Stimulated activated naive CD4-positive, alpha-beta T cell treated with Interleukin-2 at 50 U/mL for 16 hours (primary cell): ENCODE results near the gene EEF1A2.

Experiments
- DNase-seq: peaks from one replicate; lab custom pipeline; 2025; lab: John Stamatoyannopoulos, UW

EEF1A2 gene

DNA sequence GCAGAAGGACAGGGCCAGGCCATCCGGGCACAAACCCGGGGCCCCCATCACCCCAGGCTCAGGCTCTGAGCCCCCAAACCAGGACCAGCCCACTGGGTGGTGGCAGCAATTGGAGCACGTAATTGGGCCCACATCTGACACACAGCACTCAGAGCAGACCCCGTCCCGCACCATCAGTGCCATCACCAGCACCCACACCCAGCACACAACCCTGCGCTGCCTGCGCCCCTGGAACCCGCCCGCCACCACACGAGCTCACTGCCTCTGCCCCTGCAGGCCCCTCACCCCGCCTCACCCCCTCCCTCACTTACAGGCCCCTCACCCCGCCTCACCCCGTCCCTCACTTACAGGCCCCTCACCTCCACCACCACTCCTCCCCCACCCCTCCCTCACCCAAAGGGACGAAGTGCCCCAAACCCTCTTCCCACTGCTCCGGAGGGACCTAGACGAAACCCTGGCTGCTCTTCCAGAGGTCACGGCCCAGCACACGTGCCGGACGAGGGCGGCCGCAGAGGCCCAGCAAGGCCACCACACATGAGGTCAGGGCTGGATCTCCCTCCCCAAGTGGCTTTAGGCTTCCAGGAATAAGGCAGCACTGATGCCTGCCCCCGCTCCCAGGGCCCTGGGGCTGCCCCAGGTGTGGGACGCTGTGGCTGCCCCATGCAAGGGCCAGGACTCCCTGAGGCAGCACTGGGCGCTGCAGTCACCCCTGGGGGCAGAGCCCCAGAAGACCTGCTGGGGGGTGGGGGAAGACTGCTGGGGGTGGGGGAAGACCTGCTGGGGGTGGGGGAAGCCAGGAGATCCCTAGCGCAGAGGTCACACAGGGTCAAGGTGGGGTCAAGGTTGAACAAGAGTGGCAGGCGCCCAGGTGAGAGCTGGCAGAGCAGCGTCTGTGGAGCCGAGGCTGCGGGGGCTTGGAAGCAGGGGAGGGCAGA is 48.8 kb downstream of the EEF1A2 start:
- no peak for DNase-seq

DNA sequence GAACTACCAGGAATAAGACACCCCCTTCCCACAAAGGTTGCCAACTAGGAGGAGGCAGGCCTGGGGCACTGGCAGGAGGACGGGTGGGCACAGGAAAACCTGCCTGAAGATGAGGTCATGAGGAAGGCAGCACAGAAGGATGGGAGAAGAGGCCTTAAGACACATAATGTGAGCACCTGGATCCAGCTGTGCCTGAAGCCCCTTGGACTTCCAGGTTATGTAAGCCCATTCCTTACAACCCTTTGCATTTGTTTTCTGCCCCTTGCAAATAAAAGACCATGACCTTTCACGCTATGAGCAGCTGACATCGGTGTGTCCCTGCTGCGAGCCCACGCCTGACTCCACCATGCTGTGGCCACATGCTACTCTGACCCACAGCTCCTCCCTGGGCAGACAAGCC is 49.9 kb downstream of the EEF1A2 start:
- DNase-seq: no peak

DNA sequence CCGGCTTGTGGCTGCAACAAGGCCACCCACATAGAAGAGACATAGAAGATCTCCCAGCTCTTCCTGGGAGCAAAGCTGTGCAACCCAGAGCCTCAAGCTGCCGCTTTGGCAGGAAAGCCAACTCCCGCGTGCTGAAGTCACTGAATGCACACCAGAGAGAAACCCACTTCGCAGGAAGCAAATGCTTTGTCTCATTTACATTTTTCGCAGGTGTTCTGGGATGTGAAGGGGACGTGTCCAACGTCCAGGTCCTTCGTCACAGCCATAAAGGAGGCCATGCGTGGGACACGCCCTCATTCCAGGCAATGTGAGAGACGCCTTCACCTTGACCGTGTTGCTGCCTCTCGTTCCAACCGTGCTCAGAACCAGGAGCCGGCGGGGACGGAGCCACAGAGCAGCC is 50.9 kb downstream of the EEF1A2 start:
- no peak for DNase-seq

DNA sequence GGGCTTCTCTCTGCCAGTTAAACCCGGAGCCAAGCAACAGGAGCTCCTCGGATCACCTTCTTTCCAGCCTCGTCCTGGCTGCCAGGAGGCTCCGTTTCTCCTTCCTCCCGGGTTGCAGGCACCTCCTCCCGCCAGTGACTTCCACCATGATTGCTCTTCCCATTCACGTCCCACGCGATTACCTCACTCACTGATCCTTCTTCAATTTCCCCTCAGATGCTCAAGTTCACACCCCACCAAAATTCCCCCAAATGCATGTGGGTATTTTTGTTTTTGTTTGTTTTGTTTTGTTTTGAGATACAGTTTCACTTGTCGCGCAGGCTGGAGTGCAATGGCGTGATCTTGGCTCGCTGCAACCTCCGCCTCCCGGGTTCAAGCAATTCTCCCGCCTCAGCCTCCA is 51.6 kb downstream of the EEF1A2 start:
- DNase-seq: no peak

DNA sequence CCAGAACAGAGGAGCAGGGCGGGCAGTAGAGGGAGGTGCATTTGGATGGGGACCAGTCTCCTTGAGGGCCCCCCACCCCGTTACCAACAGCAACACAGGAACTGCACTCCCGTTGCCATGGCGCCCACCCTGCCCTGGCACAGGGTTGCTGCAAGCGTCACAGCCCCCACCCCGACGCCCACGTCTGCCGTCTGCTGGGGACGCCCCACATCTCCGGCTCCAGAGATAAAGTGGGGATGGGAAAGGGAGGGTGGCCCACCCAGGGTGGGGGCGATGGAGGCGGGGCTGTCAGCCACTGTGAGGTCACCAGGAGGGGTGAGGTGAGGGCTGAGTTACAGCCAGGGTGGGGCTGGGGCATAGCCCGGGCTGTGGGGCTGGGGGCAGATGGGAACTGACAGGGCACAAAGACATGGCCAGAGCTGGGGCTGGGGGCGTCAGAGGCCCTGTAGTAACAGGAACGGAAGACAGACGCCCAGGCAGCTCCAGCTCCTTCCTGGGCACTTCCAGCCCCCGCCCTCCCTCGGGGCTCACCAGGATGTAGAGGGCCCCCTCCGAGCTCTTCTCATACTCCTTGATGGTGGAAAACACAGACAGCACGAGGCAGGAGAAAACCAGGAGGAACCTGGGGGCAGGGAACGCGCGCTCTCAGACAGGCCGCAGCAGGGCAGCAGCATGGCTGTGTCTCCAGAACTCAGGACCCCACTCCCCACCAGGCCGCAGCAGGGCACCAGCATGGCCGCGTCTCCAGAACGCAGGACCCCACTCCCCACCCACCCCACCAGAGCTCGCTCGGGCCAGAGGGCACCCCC is 52.5 kb downstream of the EEF1A2 start:
- no peak for DNase-seq

DNA sequence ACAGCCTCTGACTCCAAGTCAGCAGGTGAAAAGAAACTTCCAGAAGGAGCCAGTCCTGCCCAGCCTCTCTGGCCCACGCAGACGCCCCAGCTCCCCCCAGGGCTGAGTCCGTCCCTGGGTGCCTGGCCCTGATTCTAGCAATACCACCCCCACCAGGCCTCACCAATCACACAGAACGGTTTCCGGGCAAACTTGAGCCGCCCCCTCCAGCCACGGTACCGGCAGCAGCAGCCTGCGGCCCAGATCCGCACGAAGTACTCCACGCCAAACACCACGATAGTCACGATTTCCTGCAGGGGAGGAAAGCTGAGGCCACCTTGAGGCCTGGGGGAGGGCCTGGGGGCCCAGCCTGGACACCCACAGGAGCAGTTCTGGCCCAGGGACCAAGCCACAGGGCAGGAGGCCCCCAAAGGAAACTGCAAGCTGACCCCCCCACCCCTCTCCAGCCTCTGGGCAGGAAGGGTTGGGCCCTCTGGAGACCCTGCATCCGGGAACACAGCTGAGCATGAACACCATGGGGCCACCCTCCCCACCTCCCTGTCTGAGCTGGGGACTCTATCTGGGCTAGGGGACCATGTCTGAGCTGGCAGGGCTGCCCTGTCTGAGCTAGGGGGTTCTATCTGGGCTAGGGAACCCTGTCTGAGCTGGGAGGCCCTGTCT is 53.7 kb downstream of the EEF1A2 start:
- no peak for DNase-seq

DNA sequence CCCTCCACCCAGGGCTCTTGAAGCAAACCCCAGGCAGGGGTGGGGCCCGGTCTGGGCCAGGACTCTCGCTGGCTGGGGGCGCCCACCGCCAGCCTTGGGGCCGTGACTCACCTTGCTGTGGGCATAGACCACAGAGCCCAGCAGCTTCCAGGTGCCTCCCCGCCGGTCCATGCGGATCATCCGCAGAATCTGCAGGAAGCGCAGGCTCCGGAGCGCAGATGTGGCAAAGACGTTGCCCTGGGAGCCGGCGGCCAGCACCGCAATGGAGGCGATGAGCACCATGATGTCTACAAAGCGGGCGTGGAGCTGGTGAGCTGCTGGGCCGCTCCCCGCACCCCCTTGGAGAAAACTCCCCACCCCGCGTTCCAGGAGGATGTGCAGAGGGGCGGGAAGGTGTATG is 54.3 kb downstream of the EEF1A2 start:
- no peak for DNase-seq

DNA sequence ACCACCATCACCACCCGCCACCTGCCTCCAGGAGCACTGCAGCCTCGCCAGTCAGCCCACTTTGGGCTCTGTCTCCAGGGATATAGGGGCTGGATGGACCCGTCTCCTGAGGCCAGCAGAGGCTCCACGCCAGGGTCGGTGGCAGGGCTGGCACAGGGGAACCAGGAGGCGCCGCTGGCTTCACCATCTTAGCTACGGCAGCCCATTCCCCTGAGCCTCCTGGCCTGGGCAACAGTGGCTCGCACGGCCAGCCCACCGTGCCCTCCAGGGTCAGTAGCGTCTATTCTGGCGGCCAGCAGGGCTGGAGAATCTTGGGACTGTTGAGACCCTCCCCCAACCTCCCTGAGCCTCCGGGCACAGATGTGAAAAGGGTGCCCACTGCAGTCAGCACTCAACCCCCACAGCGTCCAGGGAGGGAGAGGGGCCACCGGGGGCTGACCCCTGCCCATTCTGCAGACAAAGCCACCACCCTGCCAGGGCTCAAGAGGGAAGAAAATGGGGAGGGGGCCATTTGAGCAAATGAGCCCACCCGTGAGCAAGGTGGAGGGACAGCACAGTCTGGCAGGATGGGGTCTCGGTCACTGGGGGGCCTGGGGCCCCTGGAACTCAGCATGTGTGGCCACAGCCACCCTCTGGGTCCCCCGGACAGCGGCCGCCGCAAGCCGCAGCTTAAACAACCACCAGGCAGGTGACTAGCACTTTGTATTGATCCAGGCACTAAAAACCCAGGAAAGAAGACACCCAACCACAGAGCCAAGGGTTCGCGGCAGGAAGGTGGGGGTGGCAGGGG is 55.1 kb downstream of the EEF1A2 start:
- DNase-seq: no peak

DNA sequence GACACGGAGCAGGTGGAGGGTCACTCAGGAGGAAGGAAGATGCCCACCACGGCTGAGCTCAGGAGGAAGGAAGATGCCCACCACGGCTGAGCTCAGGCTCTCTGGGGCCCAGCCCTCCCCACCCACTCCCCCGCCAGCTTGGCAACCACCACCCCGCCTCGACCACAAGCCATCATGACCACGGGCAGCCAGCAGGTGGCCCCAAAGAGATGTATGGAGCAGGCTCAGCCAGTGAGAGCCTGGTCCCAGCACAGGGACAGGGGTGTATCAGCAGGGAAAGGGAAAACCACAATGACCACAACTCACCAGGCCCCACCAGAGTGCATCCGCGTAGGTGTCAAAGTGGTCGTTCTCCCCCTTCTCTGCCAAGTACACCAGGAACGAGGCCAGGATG is 56.8 kb downstream of the EEF1A2 start:
- DNase-seq: peak; percentile 62

DNA sequence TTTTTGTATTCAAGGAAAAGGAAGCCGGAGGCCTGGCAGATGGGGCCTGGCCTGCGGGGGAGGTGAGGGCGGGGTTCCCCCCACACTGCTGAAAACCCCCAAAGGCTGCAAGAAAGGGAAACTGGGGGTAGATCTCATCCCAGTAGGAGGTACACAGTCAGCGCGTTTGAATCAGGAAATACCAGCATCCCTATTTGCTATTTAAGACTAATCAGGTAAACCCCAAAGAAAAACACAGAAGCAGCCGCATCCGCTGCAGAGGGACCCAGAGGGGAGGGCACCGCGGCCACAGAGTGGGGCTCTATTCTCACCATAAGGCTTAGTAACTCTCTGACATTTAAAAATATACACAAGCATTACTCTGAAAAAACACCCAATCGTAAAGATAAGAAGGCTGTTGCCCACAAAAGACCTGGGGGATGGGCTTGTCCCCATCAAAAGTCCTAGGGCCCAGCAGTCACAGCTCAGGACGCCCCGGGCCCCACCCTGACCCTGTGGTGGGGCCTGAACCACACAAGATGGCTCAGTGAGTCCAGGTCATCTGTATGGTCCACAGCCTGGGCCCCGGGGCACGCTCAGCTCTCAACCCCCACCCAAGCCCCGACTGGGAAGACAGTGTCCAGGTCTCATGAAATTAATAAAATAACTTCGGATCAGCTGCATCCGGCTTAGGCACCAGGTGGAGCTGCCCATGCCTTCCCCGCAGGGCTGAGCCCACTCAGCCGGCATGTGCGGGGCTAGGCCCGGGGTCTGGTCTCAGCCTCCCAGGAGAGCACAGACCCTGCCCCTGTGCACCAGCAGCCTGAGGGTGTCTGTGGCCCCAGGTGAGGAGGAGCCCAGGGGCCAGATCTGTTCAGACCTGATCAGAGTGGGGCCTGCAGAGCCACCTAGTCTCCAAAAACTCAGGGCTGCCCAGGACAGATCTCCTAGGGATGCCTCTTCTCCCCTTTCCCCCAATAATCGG is 57.5 kb downstream of the EEF1A2 start:
- DNase-seq: no peak

DNA sequence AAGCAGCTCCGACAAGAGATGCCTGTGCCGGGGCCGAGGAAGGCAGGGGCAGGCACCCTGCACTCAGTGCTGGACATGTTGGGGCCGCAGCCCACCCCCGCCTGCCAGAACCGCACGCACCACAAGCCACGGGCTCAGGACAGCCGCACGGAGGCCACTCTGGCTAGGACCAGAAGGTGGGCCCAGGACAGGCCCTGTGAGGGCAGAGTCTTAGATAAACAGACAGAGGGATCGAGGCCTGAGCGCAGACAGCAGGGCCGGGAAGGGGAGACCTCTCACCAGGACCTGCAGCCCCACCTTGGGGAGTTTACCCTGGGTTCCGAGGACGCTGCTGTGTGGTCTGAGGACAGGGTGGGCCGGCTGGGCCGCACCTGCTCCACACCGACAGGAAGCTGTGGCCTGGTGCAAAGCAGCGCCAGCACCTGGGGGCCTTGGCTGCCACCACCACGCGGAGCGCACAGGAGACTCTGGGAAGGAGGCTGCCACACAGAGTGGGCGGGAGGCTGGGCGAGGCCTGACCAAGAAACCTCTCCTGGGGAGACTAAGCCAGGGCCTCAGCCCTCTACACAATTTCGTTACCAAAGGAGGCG is 58.4 kb downstream of the EEF1A2 start:
- no peak for DNase-seq

DNA sequence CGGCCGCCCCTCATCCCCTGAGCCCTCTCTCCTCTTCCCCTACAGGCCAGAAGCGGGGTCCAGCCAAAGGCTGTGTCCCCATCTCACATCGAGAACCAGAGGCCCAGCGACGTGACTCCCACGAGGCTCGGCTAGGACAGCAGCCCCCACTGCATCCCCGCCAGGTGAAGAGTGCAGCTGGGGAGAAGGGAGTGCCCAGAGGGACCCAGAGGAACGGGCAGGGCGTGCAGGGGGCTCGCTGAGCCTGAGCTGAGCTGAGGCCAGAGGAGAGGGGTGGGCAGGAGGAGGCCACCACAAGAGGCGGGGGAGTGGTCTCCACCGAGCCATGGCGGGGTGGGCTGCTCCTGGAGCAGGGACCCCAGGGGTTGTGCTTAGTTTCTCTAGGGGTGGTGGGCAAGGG is 59.0 kb downstream of the EEF1A2 start:
- no peak for DNase-seq

DNA sequence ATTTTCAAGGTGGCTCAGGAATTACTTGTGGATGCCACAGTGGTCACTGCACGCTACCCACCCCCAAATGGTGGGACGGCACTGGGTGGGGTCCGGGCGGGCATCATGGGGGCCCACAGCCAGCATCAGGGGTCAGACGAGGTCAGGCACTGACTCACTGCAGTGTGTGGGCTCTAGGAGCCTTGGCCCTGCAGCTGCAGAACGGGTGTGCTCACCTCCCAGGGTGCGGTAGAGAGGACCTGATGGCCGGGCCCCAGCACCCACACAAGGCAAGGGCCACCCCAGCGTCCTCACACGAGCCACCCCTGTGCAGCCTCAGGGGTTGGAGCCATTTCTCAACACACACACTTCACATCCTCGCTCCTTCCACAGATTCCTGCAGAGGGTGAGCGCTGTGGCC is 60.8 kb downstream of the EEF1A2 start:
- no peak for DNase-seq
